ENCODE measurements around the gene ASB7. TPM values are rescaled to one million over a fixed set of nuclear protein-coding genes. Genes with fewer than 3 reads are reported as not detected.

ASB7 gene
- total RNA-seq, 1 experiment from 2014 or later = 12.9 TPM

- TF ChIP-seq, protein P1, sequence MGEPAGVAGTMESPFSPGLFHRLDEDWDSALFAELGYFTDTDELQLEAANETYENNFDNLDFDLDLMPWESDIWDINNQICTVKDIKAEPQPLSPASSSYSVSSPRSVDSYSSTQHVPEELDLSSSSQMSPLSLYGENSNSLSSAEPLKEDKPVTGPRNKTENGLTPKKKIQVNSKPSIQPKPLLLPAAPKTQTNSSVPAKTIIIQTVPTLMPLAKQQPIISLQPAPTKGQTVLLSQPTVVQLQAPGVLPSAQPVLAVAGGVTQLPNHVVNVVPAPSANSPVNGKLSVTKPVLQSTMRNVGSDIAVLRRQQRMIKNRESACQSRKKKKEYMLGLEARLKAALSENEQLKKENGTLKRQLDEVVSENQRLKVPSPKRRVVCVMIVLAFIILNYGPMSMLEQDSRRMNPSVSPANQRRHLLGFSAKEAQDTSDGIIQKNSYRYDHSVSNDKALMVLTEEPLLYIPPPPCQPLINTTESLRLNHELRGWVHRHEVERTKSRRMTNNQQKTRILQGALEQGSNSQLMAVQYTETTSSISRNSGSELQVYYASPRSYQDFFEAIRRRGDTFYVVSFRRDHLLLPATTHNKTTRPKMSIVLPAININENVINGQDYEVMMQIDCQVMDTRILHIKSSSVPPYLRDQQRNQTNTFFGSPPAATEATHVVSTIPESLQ (CRISPR knock-in tag; IDR thresholded peaks at IDR 0.05) = no peak
Observed at GRCh38 chr15:100668348-100668745, 66.0 kb downstream of the ASB7 start (continued).

DNA sequence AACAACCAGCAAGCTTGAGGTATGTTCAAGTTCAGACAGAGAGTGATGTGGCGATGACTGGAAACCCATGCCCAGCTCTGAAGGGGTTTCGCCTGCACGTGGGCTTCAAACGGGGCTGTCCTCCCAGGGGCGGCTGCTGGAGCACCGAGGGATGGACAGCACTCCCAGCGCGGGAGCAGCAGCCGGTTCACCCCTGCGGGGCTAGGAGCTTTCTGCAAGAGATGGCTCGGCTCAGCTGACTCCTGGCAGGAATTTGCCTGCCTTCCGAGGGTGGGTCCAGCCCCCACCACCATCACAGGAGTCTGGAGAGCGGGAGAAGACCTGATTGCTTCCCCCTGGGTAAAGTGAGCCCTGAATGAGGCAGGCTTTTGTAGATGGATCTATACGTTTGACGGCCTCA lies 66.9 kb downstream of the ASB7 start:
- CTCF ChIA-PET = interaction anchor here (1.6 kb wide), 1 partner anchor 204 kb away, joined by 8 read pairs; no protein-coding TSS in a partner anchor
- no peaks in the 10 kb centered on the region for H3K27me3 Mint-ChIP-seq (ENCODE audit: low read depth)

GRCh38 chr15:100670505-100671021 lies 68.2 kb downstream of the ASB7 start:
- ChIA-PET CTCF (interaction anchor here (1.9 kb wide), 1 partner anchor 202 kb away, joined by 20 read pairs; no protein-coding TSS in a partner anchor), POLR2A (no interaction called here)
- H3K4me1 Mint-ChIP-seq = no peaks in the 10 kb centered on the region; the same call in 1 of the 2 replicates
- no peak overlapping the region for H3K27ac Mint-ChIP-seq
- ATAC-seq = no peak
- H3K36me3 Mint-ChIP-seq = no peaks in the 10 kb centered on the region
- TF ChIP-seq TCF7 (CRISPR knock-in tag; IDR thresholded peaks at IDR 0.05; ENCODE audit: low read depth) (no peak), GRHL2 (CRISPR knock-in tag; IDR thresholded peaks at IDR 0.05; ENCODE audit: insufficient replicate concordance, severe bottlenecking) (no peak), USF2 (CRISPR knock-in tag; IDR thresholded peaks at IDR 0.05) (no peak), NR2C2 (CRISPR knock-in tag; IDR thresholded peaks at IDR 0.05) (no peak), GTF2I (CRISPR knock-in tag; conservative IDR thresholded peaks at IDR 0.05) (no peak), ZMAT4 (CRISPR knock-in tag; IDR thresholded peaks at IDR 0.05) (no peak), JUN (CRISPR knock-in tag; IDR thresholded peaks at IDR 0.05) (no peak), ZNF317 (CRISPR knock-in tag; IDR thresholded peaks at IDR 0.05; ENCODE audit: borderline replicate concordance, low read depth) (no peak), ZNF416 (CRISPR knock-in tag; IDR thresholded peaks at IDR 0.05) (no peak), TP53 (CRISPR knock-in tag; IDR thresholded peaks at IDR 0.05) (no peak), IRF2 (CRISPR knock-in tag; IDR thresholded peaks at IDR 0.05; ENCODE audit: borderline replicate concordance, low read depth) (no peak)
- TF ChIP-seq, protein P2, sequence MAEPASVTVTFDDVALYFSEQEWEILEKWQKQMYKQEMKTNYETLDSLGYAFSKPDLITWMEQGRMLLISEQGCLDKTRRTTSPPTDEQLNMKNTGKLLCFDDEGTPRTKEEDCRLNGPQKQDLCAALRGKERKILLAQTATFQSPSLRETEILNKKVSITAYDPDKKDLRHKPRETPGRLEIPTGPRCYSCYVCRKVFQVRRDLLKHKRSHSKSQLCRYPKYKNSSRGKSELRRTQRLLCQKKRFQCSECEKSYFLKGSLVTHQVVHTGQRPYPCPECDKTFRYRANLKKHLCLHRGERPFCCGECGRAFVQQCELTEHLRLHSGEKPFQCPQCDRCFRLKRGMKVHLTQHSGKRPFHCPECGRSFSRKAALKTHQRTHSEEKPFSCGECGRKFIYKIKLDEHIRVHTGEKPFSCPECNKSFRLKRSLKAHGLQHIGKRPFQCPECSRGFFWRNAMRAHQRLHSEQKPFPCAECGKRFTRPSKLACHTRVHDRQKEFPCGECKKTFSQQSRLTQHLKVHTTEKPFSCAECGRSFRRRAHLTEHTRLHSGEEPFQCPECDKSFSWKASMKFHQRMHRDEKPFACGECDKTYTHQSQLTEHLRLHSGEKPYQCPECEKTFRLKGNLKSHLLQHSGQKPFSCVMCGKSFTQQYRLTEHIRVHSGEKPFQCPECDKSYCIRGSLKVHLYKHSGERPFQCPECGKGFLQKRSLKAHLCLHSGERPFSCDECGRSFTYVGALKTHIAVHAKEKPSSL (CRISPR knock-in tag; conservative IDR thresholded peaks at IDR 0.05) = no peak
- TF ChIP-seq, protein P3, sequence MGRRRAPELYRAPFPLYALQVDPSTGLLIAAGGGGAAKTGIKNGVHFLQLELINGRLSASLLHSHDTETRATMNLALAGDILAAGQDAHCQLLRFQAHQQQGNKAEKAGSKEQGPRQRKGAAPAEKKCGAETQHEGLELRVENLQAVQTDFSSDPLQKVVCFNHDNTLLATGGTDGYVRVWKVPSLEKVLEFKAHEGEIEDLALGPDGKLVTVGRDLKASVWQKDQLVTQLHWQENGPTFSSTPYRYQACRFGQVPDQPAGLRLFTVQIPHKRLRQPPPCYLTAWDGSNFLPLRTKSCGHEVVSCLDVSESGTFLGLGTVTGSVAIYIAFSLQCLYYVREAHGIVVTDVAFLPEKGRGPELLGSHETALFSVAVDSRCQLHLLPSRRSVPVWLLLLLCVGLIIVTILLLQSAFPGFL (CRISPR knock-in tag; IDR thresholded peaks at IDR 0.05; ENCODE audit: borderline replicate concordance) = no peak
- no peak for DNase-seq (ENCODE audit: low spot score)
- peaks cover 7% of the 10 kb centered on the region; the same call in 1 of the 2 replicates for H3K9me3 Mint-ChIP-seq
- no peaks in the 10 kb centered on the region for H3K27me3 Mint-ChIP-seq (ENCODE audit: low read depth)
- H3K4me3 Mint-ChIP-seq = no peak overlapping the region

More for the DNA sequence above, 66.9 kb downstream of the ASB7 start:
- peaks cover under 1% of the 10 kb centered on the region; the same call in 1 of the 2 replicates for H3K4me1 Mint-ChIP-seq
- no peak for TF ChIP-seq ZNF423 (CRISPR knock-in tag; IDR thresholded peaks at IDR 0.05)
- no peak for TF ChIP-seq GABPB1 (CRISPR knock-in tag; IDR thresholded peaks at IDR 0.05)
- TF ChIP-seq ZBTB21 (CRISPR knock-in tag; IDR thresholded peaks at IDR 0.05; ENCODE audit: borderline replicate concordance) = no peak
- TF ChIP-seq MLX (CRISPR knock-in tag; IDR thresholded peaks at IDR 0.05) = no peak
- no peak for TF ChIP-seq FOXJ3 (CRISPR knock-in tag; IDR thresholded peaks at IDR 0.05; ENCODE audit: borderline replicate concordance)
- no peak for TF ChIP-seq CTCF (IDR thresholded peaks at IDR 0.05)
- H3K36me3 Mint-ChIP-seq = no peaks in the 10 kb centered on the region
- no peaks in the 10 kb centered on the region for H3K9me3 Mint-ChIP-seq
- DNase-seq (ENCODE audit: low spot score) = no peak
- H3K27ac Mint-ChIP-seq = no peak overlapping the region
- POLR2A ChIA-PET = no interaction called here
- ATAC-seq = no peak
- no peak overlapping the region for H3K4me3 Mint-ChIP-seq

Data from WTC11 (cell line).